Gastrocnemius medialis (tissue), 4 donors: ENCODE measurements around the gene SORL1.

Experiments
- CTCF ChIP-seq, 5 experiments: fragments of 450-650 bp in 3 of 5; fragments of 200-600 bp in 2 of 5; sonication (generic) in 2 of 5; IDR thresholded peaks in 4 of 5; conservative IDR thresholded peaks in 1 of 5; 1 replicate in 4 of 5; 2 replicates in 1 of 5; pipeline ENCODE4 v1.5.1; 2016 to 2019; ENCODE audit warnings: antibody characterized with exemption in 5 of 5, mild to moderate bottlenecking in 3 of 5, moderate library complexity in 3 of 5
- POLR2A ChIP-seq, 2 donors: fragments of 450-650 bp; IDR thresholded peaks; one replicate each; pipeline ENCODE4 v1.6.1; 2017; ENCODE audit warnings: antibody characterized with exemption in 2 of 2, mild to moderate bottlenecking in 2 of 2, moderate library complexity in 2 of 2

- TF ChIP-seq CTCF (IDR thresholded peaks at IDR 0.05 in 4 of 5, conservative IDR thresholded peaks at IDR 0.05 in 1 of 5) (no peak), POLR2A (IDR thresholded peaks at IDR 0.05) (no peak)
These were observed 179.3 kb downstream of the SORL1 start for GRCh38 chr11:121631456-121631855.
